Activated naive CD4-positive, alpha-beta T cell (primary cell): ENCODE results near the gene DBP.
A peak's percentile ranks its signal among the peaks of the same experiment; 100 is the strongest.
"Not testable (repeated sequence)": the region's sequence is repeated elsewhere in the genome, so short reads cannot be mapped to it uniquely, and the experiment has no call there.

Source experiments
- DNase-seq, 4 experiments: peaks; one replicate each; lab custom pipeline; 2025; lab: John Stamatoyannopoulos, UW

Gene DBP

GRCh38 chr19:48668332-48668731 lies 31.2 kb upstream of the DBP start:
- DNase-seq = no peak

- no peak for DNase-seq
Measured at GRCh38 chr19:48665786-48666185, 28.6 kb upstream of the DBP start.

- DNase-seq = no peak
Measured at GRCh38 chr19:48664476-48664875, 27.3 kb upstream of the DBP start.

- no peak for DNase-seq
Measured at GRCh38 chr19:48663667-48664066, 26.5 kb upstream of the DBP start.

GRCh38 chr19:48661711-48662090 lies 24.5 kb upstream of the DBP start:
- DNase-seq = no peak

- DNase-seq = peak; percentile 33 to 65 (median 54)
Measured at GRCh38 chr19:48660852-48661710, 23.9 kb upstream of the DBP start.

- no peak for DNase-seq
Measured at GRCh38 chr19:48659768-48660167, 22.6 kb upstream of the DBP start.

GRCh38 chr19:48658483-48658882 lies 21.3 kb upstream of the DBP start:
- no peak for DNase-seq

GRCh38 chr19:48657828-48658227 lies 20.6 kb upstream of the DBP start:
- DNase-seq = not testable (repeated sequence)

GRCh38 chr19:48656840-48657474 lies 19.8 kb upstream of the DBP start:
- no peak for DNase-seq

- DNase-seq = no peak
Measured at GRCh38 chr19:48654299-48655059, 17.3 kb upstream of the DBP start.

GRCh38 chr19:48651683-48652048 lies 14.5 kb upstream of the DBP start:
- DNase-seq = no peak

- no peak for DNase-seq
Measured at GRCh38 chr19:48650974-48651682, 13.9 kb upstream of the DBP start.

- DNase-seq = no peak
Measured at GRCh38 chr19:48648134-48648533, 11.0 kb upstream of the DBP start.

GRCh38 chr19:48646722-48647216 lies 9.6 kb upstream of the DBP start:
- no peak for DNase-seq

- peak; percentile 73 to 88 (median 82) for DNase-seq
Measured at GRCh38 chr19:48646001-48646721, 9.0 kb upstream of the DBP start, which contains the start of gene CA11. Gene CA11, minus strand, starts transcription at chr19:48646187. Its CDS starts 555 bp downstream, at chr19:48645632.

GRCh38 chr19:48645620-48646000 lies 8.4 kb upstream of the DBP start:
- DNase-seq = no peak

GRCh38 chr19:48644839-48645619 lies 7.8 kb upstream of the DBP start:
- peak in 3 of 4 experiments; percentile 44 to 61 (median 46) for DNase-seq

- no peak for DNase-seq
Measured at GRCh38 chr19:48644355-48644754, 7.2 kb upstream of the DBP start.

GRCh38 chr19:48642862-48643261 lies 5.7 kb upstream of the DBP start:
- no peak for DNase-seq
